GM18499 (cell line): ENCODE measurements around the gene ATF5.
"Not testable (repeated sequence)": the region's sequence is repeated elsewhere in the genome, so short reads cannot be mapped to it uniquely, and the experiment has no call there.

Source experiments
- ATAC-seq: cut with Tn5 transposase; IDR thresholded peaks from one replicate; pipeline ENCODE4 v1.9.1; 2021; ENCODE audit warnings: moderate number of reproducible peaks; ENCODE audit not compliant: insufficient read depth, unreplicated experiment

ATF5 gene

GRCh38 chr19:49940482-49940791 is 11.4 kb downstream of the ATF5 start:
- ATAC-seq: no peak

DNA sequence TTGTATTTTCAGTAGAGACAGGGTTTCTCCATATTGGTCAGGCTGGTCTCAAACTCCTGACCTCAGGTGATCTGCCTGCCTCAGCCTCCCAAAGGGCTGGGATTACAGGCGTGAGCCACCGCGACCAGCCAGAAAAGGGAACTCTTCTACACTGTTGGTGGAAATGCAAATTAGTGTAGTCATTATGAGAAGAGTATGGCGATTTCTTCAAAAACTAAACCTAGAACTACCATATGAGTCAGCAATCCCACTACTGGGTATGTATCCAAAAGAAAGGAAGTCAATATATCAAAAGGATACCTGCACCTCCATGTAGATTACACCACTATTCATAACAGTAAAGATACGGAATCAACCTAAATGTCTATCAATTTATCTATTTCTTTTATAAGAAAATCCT is 15.6 kb downstream of the ATF5 start:
- not testable (repeated sequence) for ATAC-seq

DNA sequence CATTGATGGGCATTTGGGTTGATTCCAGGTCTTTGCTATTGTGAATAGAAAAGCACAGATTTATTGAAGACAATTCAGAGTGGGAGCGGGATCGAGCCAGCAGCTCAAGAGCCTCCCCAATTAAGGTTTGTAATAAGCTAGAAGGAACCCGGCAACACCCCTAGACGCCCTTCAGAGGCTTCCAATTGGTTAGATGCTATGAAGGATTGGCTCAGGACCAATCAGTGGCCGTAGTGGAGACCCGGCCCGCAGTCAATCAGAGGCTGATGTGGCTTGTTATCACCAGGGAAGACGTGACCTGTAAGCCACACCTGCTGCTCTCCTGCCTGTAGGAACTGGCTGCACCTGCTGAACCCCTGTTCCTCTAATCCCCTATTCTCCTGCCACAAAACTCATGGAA is 17.4 kb downstream of the ATF5 start:
- no peak for ATAC-seq

- no peak for ATAC-seq
These were observed 21.0 kb downstream of the ATF5 start for GRCh38 chr19:49949742-49950589.

DNA sequence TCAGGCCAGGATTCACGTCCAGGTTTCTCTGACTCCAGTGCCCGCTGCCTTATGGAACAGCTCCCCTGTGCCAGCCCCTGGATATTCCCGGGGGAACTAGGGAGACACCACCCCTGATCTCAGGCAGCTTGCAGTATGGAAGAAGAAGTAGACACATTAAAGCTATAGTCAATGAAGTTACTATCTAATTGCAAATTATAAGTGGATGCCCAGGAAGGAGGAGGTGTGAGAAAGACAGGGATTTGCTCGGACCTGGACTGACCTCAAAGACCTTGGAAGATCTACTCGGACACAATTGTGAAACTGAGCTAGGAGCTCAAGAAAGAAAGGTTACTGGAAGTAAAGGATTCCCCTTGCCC is 21.6 kb downstream of the ATF5 start:
- no peak for ATAC-seq

DNA sequence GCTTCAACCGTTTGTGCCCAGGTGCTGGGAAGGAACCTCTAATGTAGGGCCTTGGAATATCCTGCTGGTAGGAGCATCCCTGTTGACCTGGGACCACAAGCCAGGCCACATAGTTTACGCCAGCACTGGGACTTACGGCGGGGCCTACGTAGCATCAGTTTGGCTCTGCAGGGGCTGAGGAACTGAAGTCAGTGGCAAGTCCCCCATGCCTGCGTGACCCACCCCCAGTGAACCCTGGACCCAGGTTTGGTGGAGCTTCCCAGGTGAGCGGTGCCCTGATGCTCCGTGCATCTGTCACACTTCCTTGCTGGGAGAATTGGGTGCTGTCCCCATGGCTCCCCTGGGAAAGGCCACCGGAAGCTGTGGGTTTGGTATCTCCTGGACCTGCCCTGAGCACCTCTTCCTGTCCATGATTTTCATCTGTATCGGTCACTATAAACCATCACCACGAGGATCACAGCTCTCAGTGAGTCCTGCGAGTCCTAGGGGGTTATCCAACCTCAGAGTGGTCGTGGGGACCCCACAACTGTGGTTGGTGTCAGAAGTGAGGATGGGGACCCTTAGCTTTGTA is 22.0 kb downstream of the ATF5 start:
- no peak for ATAC-seq

- no peak for ATAC-seq
These were observed 22.9 kb downstream of the ATF5 start for GRCh38 chr19:49951806-49952478.

- no peak for ATAC-seq
These were observed 23.5 kb downstream of the ATF5 start for GRCh38 chr19:49952479-49952836.

GRCh38 chr19:49952906-49953305 is 23.9 kb downstream of the ATF5 start:
- no peak for ATAC-seq

DNA sequence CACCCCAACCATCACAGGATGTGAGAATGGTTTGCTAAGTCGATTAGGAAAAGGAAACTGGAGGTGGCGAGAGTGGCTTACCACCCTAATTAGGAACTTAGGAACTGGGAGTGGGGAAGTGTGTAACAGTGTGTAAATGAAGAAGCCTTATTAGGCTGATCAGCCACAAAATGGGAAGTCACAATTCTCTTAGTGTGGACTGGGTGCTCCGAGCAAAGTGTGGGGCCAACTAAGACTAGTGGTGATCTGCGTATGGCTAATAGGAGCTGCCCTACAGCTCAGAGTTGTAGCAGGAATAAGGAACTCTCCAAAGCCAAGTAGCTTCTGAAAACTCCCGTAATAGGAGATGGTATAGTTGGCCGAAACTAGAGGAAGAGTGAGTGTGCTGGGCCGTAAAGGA is 24.4 kb downstream of the ATF5 start:
- ATAC-seq: no peak

DNA sequence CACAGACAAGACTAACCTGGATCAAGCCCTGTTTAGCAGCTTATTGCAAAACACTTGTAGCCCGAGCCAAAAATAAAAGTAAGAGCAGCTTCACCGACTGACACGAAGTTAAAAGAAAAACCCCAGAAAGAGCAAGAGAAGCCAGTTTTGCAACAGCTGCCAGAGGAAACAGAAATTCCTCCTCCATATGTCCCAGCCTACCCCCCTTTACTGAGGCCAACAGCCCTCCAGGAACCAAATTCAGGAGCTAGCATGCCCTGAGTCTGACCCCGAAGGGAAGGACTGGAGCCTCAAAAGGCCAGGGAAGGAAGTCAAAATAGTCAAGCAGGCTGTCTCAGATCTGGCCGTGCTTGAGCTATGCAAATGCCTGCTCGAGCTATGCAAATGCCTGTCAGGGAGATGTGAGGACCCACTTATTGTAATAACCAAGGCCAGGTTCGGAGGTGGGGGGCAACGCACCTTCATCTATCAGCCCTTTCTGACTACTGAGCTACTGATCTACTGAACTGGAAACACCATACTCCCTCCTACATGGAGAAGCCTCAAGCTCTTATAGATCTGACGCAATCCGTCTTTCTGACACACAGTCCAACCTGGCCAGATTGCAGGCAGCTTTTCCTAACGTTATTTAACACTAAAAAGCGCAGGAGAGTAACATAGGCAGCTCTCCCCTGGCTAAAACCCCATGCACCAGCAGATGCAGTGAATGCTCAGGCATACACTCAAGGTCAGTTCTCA is 25.3 kb downstream of the ATF5 start:
- no peak for ATAC-seq

DNA sequence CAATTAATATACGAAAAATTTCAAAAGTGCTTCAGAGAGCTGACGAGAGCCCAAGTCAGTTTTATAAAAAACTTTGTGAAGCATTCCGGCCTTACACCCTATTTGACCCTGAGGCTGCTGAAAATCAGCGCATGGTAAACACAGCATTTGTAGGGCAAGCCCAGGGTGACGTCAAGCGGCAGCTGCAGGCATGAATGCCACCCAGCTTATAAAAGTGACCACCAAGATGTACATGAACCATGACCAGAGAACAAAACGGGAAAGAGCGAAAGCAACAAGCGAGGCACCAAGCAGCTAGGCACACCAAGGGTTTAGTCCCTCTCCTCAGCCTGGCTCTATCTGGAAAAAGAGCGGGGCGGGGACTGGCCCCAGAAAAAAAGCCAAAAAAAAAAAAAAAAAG is 25.9 kb downstream of the ATF5 start:
- ATAC-seq: no peak

DNA sequence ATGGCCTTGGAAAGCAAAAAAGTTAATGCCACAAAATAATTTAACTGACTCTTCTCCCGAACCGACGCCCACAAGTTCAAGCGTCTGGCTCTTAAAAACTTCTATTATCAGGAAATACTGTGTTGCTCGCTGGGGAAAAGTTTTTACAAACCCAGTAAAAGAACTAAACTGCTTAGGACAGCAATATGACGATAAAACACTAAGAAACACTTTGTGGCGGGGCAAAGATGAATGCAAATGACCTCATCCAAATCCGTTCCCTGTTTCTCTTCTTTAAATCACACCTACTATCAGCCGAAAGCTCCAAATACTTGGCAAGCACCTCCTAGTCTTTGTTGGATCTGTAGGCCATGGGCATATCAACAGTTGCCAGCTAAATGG is 27.1 kb downstream of the ATF5 start:
- no peak for ATAC-seq

- no peak for ATAC-seq
These were observed 28.4 kb downstream of the ATF5 start for GRCh38 chr19:49957262-49957915.

DNA sequence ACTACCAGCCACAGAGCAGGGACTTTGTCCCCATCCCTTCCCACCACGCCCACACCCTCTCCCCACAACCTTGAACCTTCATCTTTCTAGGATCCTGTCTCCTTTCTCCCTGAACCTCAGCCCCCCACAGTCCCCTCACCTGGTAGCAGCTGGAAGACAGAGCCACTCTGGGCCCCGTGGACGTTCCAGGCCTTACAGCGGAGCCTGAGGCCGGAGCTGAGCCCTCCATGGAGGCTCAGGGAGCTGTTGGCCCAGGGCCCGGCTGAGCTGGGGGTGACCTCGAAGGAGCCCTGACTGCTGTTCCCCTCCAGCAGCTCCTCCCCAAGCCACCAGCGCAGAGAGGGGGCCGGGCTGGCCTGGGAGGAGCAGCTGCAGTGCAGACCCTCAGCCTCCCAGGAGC is 29.1 kb downstream of the ATF5 start:
- ATAC-seq: not testable (repeated sequence)

GRCh38 chr19:49958596-49958995 is 29.6 kb downstream of the ATF5 start:
- not testable (repeated sequence) for ATAC-seq

GRCh38 chr19:49959892-49960291 is 30.9 kb downstream of the ATF5 start:
- not testable (repeated sequence) for ATAC-seq

DNA sequence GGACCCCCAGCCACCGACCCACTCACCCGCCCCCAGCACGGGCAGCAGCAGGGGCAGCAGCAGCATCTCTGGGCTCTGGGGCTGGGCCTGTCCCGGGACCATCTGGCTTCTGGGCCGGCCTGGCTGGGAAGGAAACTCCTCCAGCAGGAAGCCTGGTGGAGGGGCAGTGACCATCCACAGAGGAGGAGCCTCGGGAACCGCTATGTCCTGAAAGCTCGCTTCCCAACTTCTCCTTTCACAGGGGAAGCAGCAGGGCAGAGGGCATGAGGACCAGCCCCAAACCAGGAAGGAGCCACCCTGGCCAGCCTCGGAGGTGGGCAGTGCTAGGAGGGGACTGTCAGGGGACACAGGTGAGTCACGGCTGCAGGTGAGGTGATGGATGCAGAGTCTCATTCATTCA is 32.0 kb downstream of the ATF5 start, which contains the start of gene SIGLEC11:
SIGLEC11 (minus strand) TSS at position 193 of the 400 bp plus-strand sequence; CDS start at position 102, 91 bp downstream.
- not testable (repeated sequence) for ATAC-seq

- ATAC-seq: no peak
These were observed 39.4 kb downstream of the ATF5 start for GRCh38 chr19:49968279-49968922.

GRCh38 chr19:49969355-49969754 is 40.4 kb downstream of the ATF5 start:
- not testable (repeated sequence) for ATAC-seq
